ENCODE data around the gene SYT15. TPM values are rescaled to one million over a fixed set of nuclear protein-coding genes. Genes with fewer than 3 reads are reported as not detected.
"Not testable (repeated sequence)": the region's sequence is repeated elsewhere in the genome, so short reads cannot be mapped to it uniquely, and the experiment has no call there.

Gene SYT15
- total RNA-seq, 1 experiment from 2014 or later: 0.59 TPM

DNA sequence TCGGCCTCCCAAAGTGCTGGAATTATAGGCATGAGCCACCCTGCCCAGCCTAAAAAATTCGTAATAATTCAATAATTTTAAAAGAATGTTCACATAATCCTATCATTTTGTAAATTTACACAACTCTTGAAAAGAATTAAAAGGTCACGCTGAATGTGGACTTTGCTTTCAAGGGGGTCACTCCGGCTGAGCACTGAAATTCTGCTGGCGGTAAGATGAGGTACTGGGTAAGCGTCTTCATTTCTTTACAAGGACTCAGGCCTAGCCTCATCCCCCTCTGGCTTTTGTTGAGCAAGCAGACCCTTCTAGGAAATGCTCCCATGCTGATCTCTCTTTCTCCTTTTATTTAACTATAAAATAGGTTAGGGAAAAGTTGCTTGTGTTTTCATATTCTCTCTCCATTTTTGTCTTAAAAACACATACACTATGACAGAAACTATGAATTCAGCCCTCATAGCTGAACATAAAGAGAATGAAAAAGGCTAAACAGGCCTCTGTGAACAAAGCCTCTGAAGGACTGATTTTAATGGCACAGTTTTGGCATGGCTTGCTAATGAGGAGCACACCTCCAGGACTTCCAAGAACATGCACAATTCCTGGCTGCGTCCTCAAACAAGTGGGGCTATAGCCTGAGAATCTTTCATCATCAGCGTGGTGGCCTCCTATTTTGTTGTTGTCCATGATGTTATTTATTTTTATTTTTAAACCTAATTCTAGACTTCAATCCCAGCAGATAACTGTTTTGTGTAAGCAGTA lies 45.1 kb downstream of the SYT15 start:
- H3K79me1 ChIP-seq (ENCODE audit: insufficient read depth, low read depth, low read length, poor library complexity, severe bottlenecking); H2BK20ac ChIP-seq (ENCODE audit: low read depth, low read length, poor library complexity, severe bottlenecking); H4K5ac ChIP-seq (ENCODE audit: insufficient read length, low read depth, low read length); H4K91ac ChIP-seq (ENCODE audit: insufficient read length, low read depth, low read length); H2BK5ac ChIP-seq (ENCODE audit: insufficient read length, low read length); H3K36me3 Mint-ChIP-seq (ENCODE audit: insufficient read depth in 1 of 3, low read depth in 3 of 3); H3K79me2 ChIP-seq (ENCODE audit: insufficient read depth, low read length); H3K9ac ChIP-seq (ENCODE audit: extremely low read depth, insufficient read length, low read length); H4K20me1 ChIP-seq (ENCODE audit: control insufficient read depth, insufficient read depth, insufficient read length); H3K9me3 ChIP-seq (ENCODE audit: control insufficient read depth, low read depth, low read length); H3K4me1 ChIP-seq (ENCODE audit: insufficient read depth, low read length); H3K18ac ChIP-seq (ENCODE audit: insufficient read length, low read depth, low read length); H2BK120ac ChIP-seq (ENCODE audit: low read depth, low read length, poor library complexity, severe bottlenecking); H2BK15ac ChIP-seq (ENCODE audit: low read depth, low read length); DNase-seq; H3K9me3 Mint-ChIP-seq; H3K4ac ChIP-seq (ENCODE audit: low read depth, low read length); H3K56ac ChIP-seq (ENCODE audit: insufficient read length, low read depth, low read length); H3K4me2 ChIP-seq (ENCODE audit: insufficient read depth, insufficient read length, low read length); H3K27me3 ChIP-seq (ENCODE audit: insufficient read depth, low read length); H3T11ph ChIP-seq (ENCODE audit: low read length); H3K27ac Mint-ChIP-seq; H3K4me3 Mint-ChIP-seq; H2BK12ac ChIP-seq (ENCODE audit: insufficient read length, low read depth, low read length); H4K8ac ChIP-seq (replicated peaks; ENCODE audit: insufficient read length, low read depth, low read length); H2AFZ ChIP-seq (ENCODE audit: low read length); H3K23me2 ChIP-seq (ENCODE audit: insufficient read length, low read depth, low read length, poor library complexity, severe bottlenecking); H3K14ac ChIP-seq (ENCODE audit: insufficient read depth, low read length); H3K23ac ChIP-seq (ENCODE audit: insufficient read length, low read depth, low read length); H2AK5ac ChIP-seq (ENCODE audit: insufficient read length, low read length); H3K27ac ChIP-seq (ENCODE audit: insufficient read length, low read depth, low read length); H3K4me1 Mint-ChIP-seq; H3K27me3 Mint-ChIP-seq (ENCODE audit: low read depth): not testable (repeated sequence)
- no CpG with 5 or more reads among the region's 8 CpGs for WGBS (ENCODE audit: extremely low coverage, insufficient read length, low lambda C conversion rate)

DNA sequence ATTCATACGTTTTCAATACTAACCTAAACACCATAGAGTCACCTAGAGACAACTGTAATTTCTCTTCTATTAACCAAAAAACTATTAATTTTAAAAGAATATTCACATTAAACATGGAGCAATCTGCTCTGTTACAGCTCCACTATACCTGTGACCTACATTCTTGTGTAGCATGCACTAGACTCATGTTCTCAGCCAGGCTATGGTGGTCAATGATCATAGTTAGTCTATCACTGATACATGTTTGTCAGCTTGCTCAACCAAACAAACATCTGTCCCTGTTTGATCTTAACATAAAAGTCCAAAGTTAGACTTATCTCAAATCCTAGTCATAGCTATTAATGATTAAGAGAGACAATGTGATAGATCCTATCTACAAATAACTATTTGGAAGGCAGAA lies 50.9 kb downstream of the SYT15 start:
- not testable (repeated sequence) for H3K23ac ChIP-seq (ENCODE audit: insufficient read length, low read depth, low read length); H3K79me2 ChIP-seq (ENCODE audit: insufficient read depth, low read length); H3K4me2 ChIP-seq (ENCODE audit: insufficient read depth, insufficient read length, low read length); H4K5ac ChIP-seq (ENCODE audit: insufficient read length, low read depth, low read length); H2BK20ac ChIP-seq (ENCODE audit: low read depth, low read length, poor library complexity, severe bottlenecking); H2AFZ ChIP-seq (ENCODE audit: low read length); H3K14ac ChIP-seq (ENCODE audit: insufficient read depth, low read length); H4K8ac ChIP-seq (replicated peaks; ENCODE audit: insufficient read length, low read depth, low read length); H3K4me1 ChIP-seq (ENCODE audit: insufficient read depth, low read length); H3K4ac ChIP-seq (ENCODE audit: low read depth, low read length); H3K9me3 Mint-ChIP-seq; H4K91ac ChIP-seq (ENCODE audit: insufficient read length, low read depth, low read length); H3K36me3 Mint-ChIP-seq (ENCODE audit: insufficient read depth in 1 of 3, low read depth in 3 of 3); H3K27ac ChIP-seq (ENCODE audit: insufficient read length, low read depth, low read length); H3K56ac ChIP-seq (ENCODE audit: insufficient read length, low read depth, low read length); H3T11ph ChIP-seq (ENCODE audit: low read length); H3K27me3 Mint-ChIP-seq (ENCODE audit: low read depth); H3K79me1 ChIP-seq (ENCODE audit: insufficient read depth, low read depth, low read length, poor library complexity, severe bottlenecking); H2BK15ac ChIP-seq (ENCODE audit: low read depth, low read length); H3K23me2 ChIP-seq (ENCODE audit: insufficient read length, low read depth, low read length, poor library complexity, severe bottlenecking); H2AK5ac ChIP-seq (ENCODE audit: insufficient read length, low read length); H2BK5ac ChIP-seq (ENCODE audit: insufficient read length, low read length); H3K4me1 Mint-ChIP-seq; H3K9me3 ChIP-seq (ENCODE audit: control insufficient read depth, low read depth, low read length); H2BK12ac ChIP-seq (ENCODE audit: insufficient read length, low read depth, low read length); H3K27ac Mint-ChIP-seq; H2BK120ac ChIP-seq (ENCODE audit: low read depth, low read length, poor library complexity, severe bottlenecking); H3K18ac ChIP-seq (ENCODE audit: insufficient read length, low read depth, low read length); H3K27me3 ChIP-seq (ENCODE audit: insufficient read depth, low read length); DNase-seq; H3K4me3 Mint-ChIP-seq; H4K20me1 ChIP-seq (ENCODE audit: control insufficient read depth, insufficient read depth, insufficient read length); H3K9ac ChIP-seq (ENCODE audit: extremely low read depth, insufficient read length, low read length)
- no CpG with 5 or more reads among the region's 1 CpG for WGBS (ENCODE audit: extremely low coverage, insufficient read length, low lambda C conversion rate)
